Measurements from ENCODE around the gene PPM1H. TPM values are rescaled to one million over a fixed set of nuclear protein-coding genes. Genes with fewer than 3 reads are reported as not detected.

Gene PPM1H
- total RNA-seq, 2 donors from 2014 or later: 46.4 to 74.4 TPM

DNA sequence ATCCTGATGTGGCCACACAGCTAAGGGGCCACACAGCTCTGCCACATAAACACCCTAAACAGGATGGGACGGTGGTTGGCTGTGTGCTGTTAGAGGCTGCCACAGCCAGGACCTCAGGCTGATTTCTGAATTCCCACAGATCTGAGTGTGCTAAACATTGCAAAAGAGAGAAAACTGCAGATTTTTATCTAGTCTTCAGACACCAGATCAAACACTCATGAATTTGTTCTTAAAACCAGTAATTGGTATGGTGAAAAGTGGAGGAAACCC is 277.7 kb downstream of the PPM1H start:
- no peak overlapping the region for H3K4me3 ChIP-seq (ENCODE audit: low read length)
- H3K4me1 Mint-ChIP-seq: peaks cover 77% of the 10 kb centered on the region
- H3K9ac ChIP-seq (ENCODE audit: extremely low read depth, low read length, poor library complexity, severe bottlenecking): no peak overlapping the region
- WGBS, 2 experiments (ENCODE audit: insufficient coverage in 1 of 2, insufficient read length in 1 of 2): 92% methylated on average over 1 of the region's 1 CpG; no CpG with 5 or more reads in 1 of the 2 experiments
- peaks cover 35% of the 10 kb centered on the region for H3K4me1 ChIP-seq (ENCODE audit: control insufficient read depth, insufficient read depth, low read length)
- H3K36me3 ChIP-seq (ENCODE audit: control insufficient read depth, insufficient read depth, low read length): no peaks in the 10 kb centered on the region
- no peak overlapping the region for H3K4me3 Mint-ChIP-seq
- peak overlapping the region; percentile 93 for H3K27ac Mint-ChIP-seq
- TF ChIP-seq, protein P1, sequence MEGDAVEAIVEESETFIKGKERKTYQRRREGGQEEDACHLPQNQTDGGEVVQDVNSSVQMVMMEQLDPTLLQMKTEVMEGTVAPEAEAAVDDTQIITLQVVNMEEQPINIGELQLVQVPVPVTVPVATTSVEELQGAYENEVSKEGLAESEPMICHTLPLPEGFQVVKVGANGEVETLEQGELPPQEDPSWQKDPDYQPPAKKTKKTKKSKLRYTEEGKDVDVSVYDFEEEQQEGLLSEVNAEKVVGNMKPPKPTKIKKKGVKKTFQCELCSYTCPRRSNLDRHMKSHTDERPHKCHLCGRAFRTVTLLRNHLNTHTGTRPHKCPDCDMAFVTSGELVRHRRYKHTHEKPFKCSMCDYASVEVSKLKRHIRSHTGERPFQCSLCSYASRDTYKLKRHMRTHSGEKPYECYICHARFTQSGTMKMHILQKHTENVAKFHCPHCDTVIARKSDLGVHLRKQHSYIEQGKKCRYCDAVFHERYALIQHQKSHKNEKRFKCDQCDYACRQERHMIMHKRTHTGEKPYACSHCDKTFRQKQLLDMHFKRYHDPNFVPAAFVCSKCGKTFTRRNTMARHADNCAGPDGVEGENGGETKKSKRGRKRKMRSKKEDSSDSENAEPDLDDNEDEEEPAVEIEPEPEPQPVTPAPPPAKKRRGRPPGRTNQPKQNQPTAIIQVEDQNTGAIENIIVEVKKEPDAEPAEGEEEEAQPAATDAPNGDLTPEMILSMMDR (conservative IDR thresholded peaks at IDR 0.05): no peak
- no peaks in the 10 kb centered on the region for H3K27me3 Mint-ChIP-seq (ENCODE audit: insufficient read depth)
- H3K36me3 Mint-ChIP-seq (ENCODE audit: low read depth): peaks cover 17% of the 10 kb centered on the region
- H3K9me3 Mint-ChIP-seq: peaks cover 6% of the 10 kb centered on the region
- H3K9me3 ChIP-seq (ENCODE audit: control insufficient read depth, low read length): peaks cover 11% of the 10 kb centered on the region
- no peak for DNase-seq
- H3K27ac ChIP-seq (ENCODE audit: low read depth, low read length): peak overlapping the region; percentile 84
- H3K27me3 ChIP-seq (ENCODE audit: control insufficient read depth, insufficient read depth, low read length, poor library complexity, severe bottlenecking): no peaks in the 10 kb centered on the region

DNA sequence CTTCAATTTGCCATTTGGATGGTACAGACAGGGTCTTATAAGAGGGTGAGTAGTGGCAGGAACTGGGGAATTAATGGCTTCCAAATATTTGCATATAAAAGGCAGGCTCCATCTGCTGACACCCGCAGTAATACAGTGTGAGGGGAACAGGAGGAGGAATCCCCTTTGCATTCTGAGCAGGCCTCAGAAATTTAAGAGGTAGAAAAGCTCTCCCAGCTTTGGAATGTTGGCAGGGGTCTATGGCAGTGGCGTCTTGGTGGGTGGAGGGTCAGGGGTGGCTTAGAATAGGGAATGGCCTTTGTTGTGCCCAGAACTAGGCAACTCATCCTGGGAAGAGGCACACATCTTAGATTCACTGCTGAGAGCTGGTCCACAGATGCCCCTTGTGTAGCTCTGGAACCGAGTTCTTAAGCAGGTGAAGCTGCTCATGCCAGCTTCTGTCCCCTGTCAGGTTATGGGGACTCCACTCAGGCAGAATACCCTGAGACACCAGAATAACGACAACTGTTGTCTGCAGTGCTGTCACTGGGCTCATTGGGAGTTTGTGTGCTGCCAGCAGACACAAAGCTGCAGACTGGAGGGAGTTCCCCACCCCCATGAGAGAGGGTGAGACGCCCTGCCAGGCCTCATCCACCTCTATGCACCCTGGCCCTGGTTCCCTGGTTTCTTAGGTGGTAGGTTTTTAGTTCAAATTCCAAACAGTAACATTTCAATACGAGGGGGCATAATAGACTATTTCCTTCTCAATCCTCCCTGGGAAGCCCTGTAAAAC is 278.2 kb downstream of the PPM1H start:
- H3K27ac ChIP-seq (ENCODE audit: low read depth, low read length): peak overlapping the region; percentile 84
- peak; percentile 72 for DNase-seq
- H3K9me3 Mint-ChIP-seq: peaks cover 7% of the 10 kb centered on the region
- WGBS, 2 experiments (ENCODE audit: insufficient coverage in 1 of 2, insufficient read length in 1 of 2): 59 to 81% methylated on average over 4 to 5 of the region's 6 CpGs
- H3K36me3 ChIP-seq (ENCODE audit: control insufficient read depth, insufficient read depth, low read length): no peaks in the 10 kb centered on the region
- peaks cover 81% of the 10 kb centered on the region for H3K4me1 Mint-ChIP-seq
- no peak overlapping the region for H3K4me3 Mint-ChIP-seq
- H3K9me3 ChIP-seq (ENCODE audit: control insufficient read depth, low read length): peaks cover 11% of the 10 kb centered on the region
- TF ChIP-seq, protein P1 (conservative IDR thresholded peaks at IDR 0.05): no peak
- peaks cover 16% of the 10 kb centered on the region for H3K36me3 Mint-ChIP-seq (ENCODE audit: low read depth)
- H3K27me3 Mint-ChIP-seq (ENCODE audit: insufficient read depth): no peaks in the 10 kb centered on the region
- H3K4me1 ChIP-seq (ENCODE audit: control insufficient read depth, insufficient read depth, low read length): peaks cover 39% of the 10 kb centered on the region
- peak overlapping the region; percentile 93 for H3K27ac Mint-ChIP-seq
- no peak overlapping the region for H3K4me3 ChIP-seq (ENCODE audit: low read length)
- H3K9ac ChIP-seq (ENCODE audit: extremely low read depth, low read length, poor library complexity, severe bottlenecking): no peak overlapping the region
- H3K27me3 ChIP-seq (ENCODE audit: control insufficient read depth, insufficient read depth, low read length, poor library complexity, severe bottlenecking): no peaks in the 10 kb centered on the region

DNA sequence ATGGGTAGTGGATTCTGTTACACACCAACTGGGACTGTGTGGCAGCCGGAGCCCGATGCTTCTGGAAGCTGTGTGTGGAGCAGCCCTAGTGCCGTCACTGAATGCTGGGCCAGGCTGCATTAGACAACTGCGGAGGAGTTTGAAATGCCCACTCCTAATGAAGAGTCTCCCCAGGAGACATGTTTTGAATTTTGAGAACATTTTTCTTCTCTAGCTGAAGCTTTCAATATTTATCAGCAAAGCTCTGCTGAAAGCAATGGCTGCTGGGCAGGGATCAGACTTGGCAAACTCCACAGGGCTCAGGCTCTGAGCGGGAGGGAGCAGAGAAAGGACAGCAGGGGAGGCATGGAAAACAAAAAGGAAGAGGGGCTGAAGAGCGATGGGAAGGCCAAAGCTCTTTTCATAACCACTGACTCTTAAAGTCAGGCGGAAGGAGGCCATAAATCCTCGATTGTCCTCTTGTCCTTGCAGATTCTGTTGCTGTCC is 279.2 kb downstream of the PPM1H start:
- Mint-ChIP-seq H3K36me3 (ENCODE audit: low read depth) (peaks cover 13% of the 10 kb centered on the region), H3K9me3 (peaks cover 5% of the 10 kb centered on the region), H3K4me1 (peaks cover 80% of the 10 kb centered on the region), H3K27me3 (ENCODE audit: insufficient read depth) (no peaks in the 10 kb centered on the region), H3K27ac (peak overlapping the region; percentile 93), H3K4me3 (no peak overlapping the region)
- Histone ChIP-seq H3K9me3 (ENCODE audit: control insufficient read depth, low read length) (peaks cover 15% of the 10 kb centered on the region), H3K4me1 (ENCODE audit: control insufficient read depth, insufficient read depth, low read length) (peaks cover 39% of the 10 kb centered on the region), H3K9ac (ENCODE audit: extremely low read depth, low read length, poor library complexity, severe bottlenecking) (no peak overlapping the region), H3K27me3 (ENCODE audit: control insufficient read depth, insufficient read depth, low read length, poor library complexity, severe bottlenecking) (no peaks in the 10 kb centered on the region), H3K36me3 (ENCODE audit: control insufficient read depth, insufficient read depth, low read length) (peaks cover 5% of the 10 kb centered on the region), H3K27ac (ENCODE audit: low read depth, low read length) (peak overlapping the region; percentile 84), H3K4me3 (ENCODE audit: low read length) (no peak overlapping the region)
- WGBS, 2 experiments (ENCODE audit: insufficient coverage in 1 of 2, insufficient read length in 1 of 2): 62 to 76% methylated on average over 6 to 8 of the region's 8 CpGs
- TF ChIP-seq, protein P1 (conservative IDR thresholded peaks at IDR 0.05): no peak
- DNase-seq: peak; percentile 63

All from endodermal cell (in vitro differentiated cells).